IPS-18c (cell line): ENCODE results near the gene ABCA2.
"Not testable (repeated sequence)": the region's sequence is repeated elsewhere in the genome, so short reads cannot be mapped to it uniquely, and the experiment has no call there.

Experiments used
- H3K4me3 ChIP-seq: 2 replicates; pipeline ENCODE4 v1.7.0; 2013; ENCODE audit warnings: low read depth, mild to moderate bottlenecking, low read length, moderate library complexity; ENCODE audit not compliant: insufficient read depth
- H3K9me3 ChIP-seq: one replicate; pipeline ENCODE4 v1.6.1; 2013; ENCODE audit warnings: mild to moderate bottlenecking, low read length, moderate library complexity; ENCODE audit not compliant: control insufficient read depth, insufficient read depth

The ABCA2 gene

GRCh38 chr9:137014776-137015539 lies 13.1 kb downstream of the ABCA2 start:
- H3K4me3 ChIP-seq = no peak overlapping the region
- H3K9me3 ChIP-seq = no peaks in the 10 kb centered on the region

- H3K9me3 ChIP-seq = peaks cover 2% of the 10 kb centered on the region
- no peak overlapping the region for H3K4me3 ChIP-seq
Measured at GRCh38 chr9:137014166-137014565, 13.9 kb downstream of the ABCA2 start.

GRCh38 chr9:137013571-137013940 lies 14.5 kb downstream of the ABCA2 start:
- Histone ChIP-seq H3K4me3 (no peak overlapping the region), H3K9me3 (peaks cover 2% of the 10 kb centered on the region)

- H3K9me3 ChIP-seq = peaks cover 2% of the 10 kb centered on the region
Measured at GRCh38 chr9:137012694-137013570, 15.1 kb downstream of the ABCA2 start.

GRCh38 chr9:137011907-137012675 lies 15.9 kb downstream of the ABCA2 start:
- Histone ChIP-seq H3K4me3 (no peak overlapping the region), H3K9me3 (peaks cover 2% of the 10 kb centered on the region)

More at GRCh38 chr9:137012694-137013570, 15.1 kb downstream of the ABCA2 start:
- H3K4me3 ChIP-seq = no peak overlapping the region

- H3K9me3 ChIP-seq = peaks cover 2% of the 10 kb centered on the region
Measured at GRCh38 chr9:137011156-137011555, 16.9 kb downstream of the ABCA2 start.

GRCh38 chr9:137009938-137010732 lies 17.9 kb downstream of the ABCA2 start:
- peaks cover 2% of the 10 kb centered on the region for H3K9me3 ChIP-seq

More at GRCh38 chr9:137011156-137011555, 16.9 kb downstream of the ABCA2 start:
- no peak overlapping the region for H3K4me3 ChIP-seq

GRCh38 chr9:137009217-137009616 lies 18.8 kb downstream of the ABCA2 start:
- Histone ChIP-seq H3K9me3 (peaks cover 2% of the 10 kb centered on the region), H3K4me3 (no peak overlapping the region)

More at GRCh38 chr9:137009938-137010732, 17.9 kb downstream of the ABCA2 start:
- H3K4me3 ChIP-seq = no peak overlapping the region

- H3K4me3 ChIP-seq = no peak overlapping the region
Measured at GRCh38 chr9:137008312-137008711, 19.7 kb downstream of the ABCA2 start.

GRCh38 chr9:137007816-137008270 lies 20.2 kb downstream of the ABCA2 start:
- Histone ChIP-seq H3K4me3 (no peak overlapping the region), H3K9me3 (peaks cover 2% of the 10 kb centered on the region)

More at GRCh38 chr9:137008312-137008711, 19.7 kb downstream of the ABCA2 start:
- peaks cover 2% of the 10 kb centered on the region for H3K9me3 ChIP-seq

- no peak overlapping the region for H3K4me3 ChIP-seq
- peaks cover 2% of the 10 kb centered on the region for H3K9me3 ChIP-seq
Measured at GRCh38 chr9:137007108-137007815, 20.8 kb downstream of the ABCA2 start.

- no peak overlapping the region for H3K4me3 ChIP-seq
- H3K9me3 ChIP-seq = peaks cover 2% of the 10 kb centered on the region
Measured at GRCh38 chr9:137006116-137007003, 21.7 kb downstream of the ABCA2 start.

- not testable (repeated sequence) for H3K4me3 ChIP-seq, H3K9me3 ChIP-seq
Measured at GRCh38 chr9:137004285-137004684, 23.8 kb downstream of the ABCA2 start.

GRCh38 chr9:137002646-137003041 lies 25.4 kb downstream of the ABCA2 start:
- no peak overlapping the region for H3K4me3 ChIP-seq
- no peaks in the 10 kb centered on the region for H3K9me3 ChIP-seq
